ENCODE data around the gene GLYATL1. TPM values are rescaled to one million over a fixed set of nuclear protein-coding genes. Genes with fewer than 3 reads are reported as not detected.

GLYATL1 gene
- total and polyA plus RNA-seq, 2 of the 8 experiments (the other 6 are each of a cell fraction or from before 2014, with no cell fraction given), result 8.6 to 10.7 TPM

- TF ChIP-seq MAX (IDR thresholded peaks at IDR 0.05) (no peak), SP2 (IDR thresholded peaks at IDR 0.05; ENCODE audit: low read length) (no peak)
These were observed 9.9 kb downstream of the GLYATL1 start (continued) for GRCh38 chr11:58949184-58949583.
